ENCODE results near the gene OR52B6.

DNA sequence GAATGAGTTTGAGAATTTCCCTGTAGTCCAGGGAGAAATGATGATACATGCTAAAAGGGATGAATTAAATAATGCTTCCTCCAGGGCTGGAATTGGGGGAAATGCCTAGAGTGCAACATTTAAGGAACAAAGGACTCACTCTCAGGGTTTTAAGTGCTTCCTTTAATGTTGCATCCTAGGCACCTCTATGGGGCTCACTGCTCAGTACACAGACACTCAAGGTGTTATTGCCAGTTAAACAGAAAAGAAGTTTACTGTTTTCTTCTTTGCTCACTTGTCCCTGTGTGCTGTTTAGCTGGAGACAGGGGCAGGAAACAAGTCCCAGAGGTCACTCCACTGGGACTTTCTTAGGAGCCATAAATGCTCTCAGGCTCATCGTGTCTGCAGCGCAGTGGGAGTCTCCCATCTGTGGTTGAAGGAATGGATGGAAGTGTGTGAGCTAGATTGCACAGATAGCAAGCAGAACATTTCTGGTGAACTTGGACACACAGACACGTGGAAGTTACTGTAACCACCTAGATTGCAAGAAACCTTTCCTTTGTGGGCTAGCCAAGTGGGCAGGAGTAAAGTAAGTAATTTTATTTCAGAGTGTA is 24.0 kb upstream of the OR52B6 start:
- TF ChIP-seq, protein P1, sequence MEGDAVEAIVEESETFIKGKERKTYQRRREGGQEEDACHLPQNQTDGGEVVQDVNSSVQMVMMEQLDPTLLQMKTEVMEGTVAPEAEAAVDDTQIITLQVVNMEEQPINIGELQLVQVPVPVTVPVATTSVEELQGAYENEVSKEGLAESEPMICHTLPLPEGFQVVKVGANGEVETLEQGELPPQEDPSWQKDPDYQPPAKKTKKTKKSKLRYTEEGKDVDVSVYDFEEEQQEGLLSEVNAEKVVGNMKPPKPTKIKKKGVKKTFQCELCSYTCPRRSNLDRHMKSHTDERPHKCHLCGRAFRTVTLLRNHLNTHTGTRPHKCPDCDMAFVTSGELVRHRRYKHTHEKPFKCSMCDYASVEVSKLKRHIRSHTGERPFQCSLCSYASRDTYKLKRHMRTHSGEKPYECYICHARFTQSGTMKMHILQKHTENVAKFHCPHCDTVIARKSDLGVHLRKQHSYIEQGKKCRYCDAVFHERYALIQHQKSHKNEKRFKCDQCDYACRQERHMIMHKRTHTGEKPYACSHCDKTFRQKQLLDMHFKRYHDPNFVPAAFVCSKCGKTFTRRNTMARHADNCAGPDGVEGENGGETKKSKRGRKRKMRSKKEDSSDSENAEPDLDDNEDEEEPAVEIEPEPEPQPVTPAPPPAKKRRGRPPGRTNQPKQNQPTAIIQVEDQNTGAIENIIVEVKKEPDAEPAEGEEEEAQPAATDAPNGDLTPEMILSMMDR (IDR thresholded peaks at IDR 0.05): no peak
- no peak for TF ChIP-seq EZH2 (IDR thresholded peaks at IDR 0.05; ENCODE audit: borderline replicate concordance, insufficient read depth, low read depth, low read length, poor library complexity, severe bottlenecking)
